GM12801 (cell line): ENCODE measurements around the gene MN1.

Source experiments
- TF ChIP-seq, protein P1 (sequence below): IDR thresholded peaks from one replicate; pipeline ENCODE4 v1.5.1; 2011; ENCODE audit warnings: control low read depth; ENCODE audit not compliant: insufficient read length; ENCODE audit errors: extremely low read depth

MN1 gene

DNA sequence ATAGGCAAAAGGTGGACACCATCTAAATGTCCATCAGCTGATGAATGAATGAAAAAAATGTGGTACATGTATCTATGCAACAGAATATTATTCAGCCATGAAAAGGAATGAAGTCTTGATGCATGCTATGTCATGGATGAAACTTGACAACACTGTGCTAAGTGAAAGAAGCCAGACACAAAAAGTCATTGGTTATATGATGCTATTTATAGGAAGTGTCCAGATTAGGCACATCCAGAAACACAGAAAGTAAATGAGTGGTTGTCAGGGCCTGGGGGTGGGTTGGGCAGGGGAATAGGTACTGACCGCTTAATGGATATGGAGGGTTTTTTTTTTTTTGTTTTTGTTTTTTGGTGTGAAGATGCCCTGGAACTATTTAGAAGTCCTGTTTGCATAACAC is 21.7 kb upstream of the MN1 start:
- TF ChIP-seq, protein P1, sequence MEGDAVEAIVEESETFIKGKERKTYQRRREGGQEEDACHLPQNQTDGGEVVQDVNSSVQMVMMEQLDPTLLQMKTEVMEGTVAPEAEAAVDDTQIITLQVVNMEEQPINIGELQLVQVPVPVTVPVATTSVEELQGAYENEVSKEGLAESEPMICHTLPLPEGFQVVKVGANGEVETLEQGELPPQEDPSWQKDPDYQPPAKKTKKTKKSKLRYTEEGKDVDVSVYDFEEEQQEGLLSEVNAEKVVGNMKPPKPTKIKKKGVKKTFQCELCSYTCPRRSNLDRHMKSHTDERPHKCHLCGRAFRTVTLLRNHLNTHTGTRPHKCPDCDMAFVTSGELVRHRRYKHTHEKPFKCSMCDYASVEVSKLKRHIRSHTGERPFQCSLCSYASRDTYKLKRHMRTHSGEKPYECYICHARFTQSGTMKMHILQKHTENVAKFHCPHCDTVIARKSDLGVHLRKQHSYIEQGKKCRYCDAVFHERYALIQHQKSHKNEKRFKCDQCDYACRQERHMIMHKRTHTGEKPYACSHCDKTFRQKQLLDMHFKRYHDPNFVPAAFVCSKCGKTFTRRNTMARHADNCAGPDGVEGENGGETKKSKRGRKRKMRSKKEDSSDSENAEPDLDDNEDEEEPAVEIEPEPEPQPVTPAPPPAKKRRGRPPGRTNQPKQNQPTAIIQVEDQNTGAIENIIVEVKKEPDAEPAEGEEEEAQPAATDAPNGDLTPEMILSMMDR = no peak

DNA sequence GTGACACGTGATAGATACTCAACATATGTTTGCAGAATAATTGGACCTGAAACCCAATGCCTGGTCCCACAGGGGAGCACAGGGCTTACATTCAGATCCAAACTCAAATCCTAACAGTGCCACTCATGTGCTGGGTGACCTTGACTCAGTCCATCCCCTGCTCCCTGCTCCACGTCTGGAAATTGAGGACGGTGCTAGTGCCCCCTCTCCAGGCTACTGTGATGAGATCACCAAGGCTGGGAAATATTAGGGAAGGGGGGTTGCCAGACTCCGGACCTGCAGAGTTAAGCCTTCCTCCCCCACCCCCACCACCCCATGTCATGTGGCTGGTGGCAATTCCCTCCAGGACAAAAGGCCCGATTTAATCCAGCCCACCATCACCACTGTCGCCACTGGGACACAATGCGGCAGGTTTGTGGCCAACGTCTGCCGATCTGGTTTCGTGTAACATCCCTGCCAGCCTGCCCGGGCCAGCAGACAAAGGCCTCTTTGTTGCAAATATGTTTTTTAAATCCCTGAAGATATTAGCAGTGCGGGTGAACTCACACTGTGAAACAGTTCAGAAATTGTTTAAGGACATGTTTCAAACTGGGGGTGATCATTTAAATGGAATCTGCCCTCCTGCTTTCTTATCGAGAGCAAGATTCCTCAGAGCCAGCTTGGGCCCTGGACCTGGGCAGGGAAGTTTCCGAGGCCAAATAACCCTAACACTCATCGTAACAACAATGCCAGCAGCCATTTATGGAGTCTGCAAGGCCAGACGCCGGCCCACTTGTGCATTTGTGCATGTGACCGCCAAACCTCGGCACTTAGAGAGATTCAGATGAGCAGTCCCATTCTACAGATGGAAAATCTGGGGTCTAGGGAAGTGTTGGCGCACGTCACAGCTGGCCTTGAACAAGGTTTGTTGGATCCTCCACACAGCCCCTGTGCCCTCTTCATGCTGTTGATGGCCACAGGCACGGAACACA is 19.6 kb upstream of the MN1 start:
- TF ChIP-seq, protein P1 = no peak

GRCh38 chr22:27816552-27816951 is 15.0 kb upstream of the MN1 start:
- TF ChIP-seq, protein P1 = no peak

DNA sequence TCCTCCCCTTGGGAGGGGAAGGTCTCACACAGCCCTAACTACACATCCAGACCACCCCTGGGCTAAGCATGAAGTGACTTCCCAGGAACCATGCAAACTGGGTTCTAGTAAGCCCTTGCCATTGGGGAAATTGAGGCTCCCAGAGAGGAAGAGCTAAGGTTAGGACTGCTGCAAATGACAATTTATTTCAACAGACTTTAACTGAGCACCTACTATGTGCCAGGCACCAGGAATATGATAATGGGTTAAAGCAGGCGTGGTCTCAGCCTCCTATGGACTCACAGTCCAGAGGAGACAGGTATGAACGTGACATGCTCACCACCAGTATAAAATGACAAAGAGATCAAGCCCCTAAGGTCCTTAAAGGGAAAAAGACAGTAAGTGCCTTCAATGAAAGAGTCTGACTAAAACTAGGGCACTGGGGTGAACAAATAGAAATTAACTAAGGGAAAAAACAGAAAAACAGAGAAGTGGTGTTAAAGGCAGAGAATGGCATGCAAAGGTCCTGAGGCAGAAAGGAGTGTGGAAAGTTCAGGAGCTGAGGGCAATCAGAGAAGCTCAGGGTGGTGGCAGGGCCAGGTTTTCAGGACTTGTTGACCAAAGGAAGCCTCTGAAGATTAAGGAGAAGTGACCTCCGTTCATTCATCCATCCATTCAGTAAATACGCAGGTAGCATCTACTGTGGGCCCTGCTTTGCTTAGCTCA is 14.4 kb upstream of the MN1 start:
- TF ChIP-seq, protein P1 = no peak

DNA sequence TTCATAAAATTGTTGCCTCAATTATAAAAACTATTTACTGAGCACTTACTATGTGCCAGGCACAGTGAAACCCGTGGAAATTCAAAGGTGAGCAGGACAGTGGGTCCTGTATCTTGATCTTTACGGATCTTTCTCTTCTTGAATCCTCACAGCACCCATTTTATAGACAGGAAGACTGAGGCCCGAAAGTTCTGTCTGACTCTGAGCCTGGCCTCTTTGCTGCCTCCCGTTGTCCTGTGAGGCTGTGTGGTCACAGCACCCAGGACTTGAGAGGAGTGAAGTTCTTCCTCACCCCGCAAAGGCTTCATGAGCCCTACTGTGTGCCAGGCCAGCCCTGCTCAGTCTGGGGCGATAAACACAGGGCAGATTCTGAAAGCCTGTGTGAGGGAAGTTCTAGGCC is 13.4 kb upstream of the MN1 start:
- TF ChIP-seq, protein P1 = no peak

GRCh38 chr22:27811778-27812177 is 10.2 kb upstream of the MN1 start:
- TF ChIP-seq, protein P1 = no peak

DNA sequence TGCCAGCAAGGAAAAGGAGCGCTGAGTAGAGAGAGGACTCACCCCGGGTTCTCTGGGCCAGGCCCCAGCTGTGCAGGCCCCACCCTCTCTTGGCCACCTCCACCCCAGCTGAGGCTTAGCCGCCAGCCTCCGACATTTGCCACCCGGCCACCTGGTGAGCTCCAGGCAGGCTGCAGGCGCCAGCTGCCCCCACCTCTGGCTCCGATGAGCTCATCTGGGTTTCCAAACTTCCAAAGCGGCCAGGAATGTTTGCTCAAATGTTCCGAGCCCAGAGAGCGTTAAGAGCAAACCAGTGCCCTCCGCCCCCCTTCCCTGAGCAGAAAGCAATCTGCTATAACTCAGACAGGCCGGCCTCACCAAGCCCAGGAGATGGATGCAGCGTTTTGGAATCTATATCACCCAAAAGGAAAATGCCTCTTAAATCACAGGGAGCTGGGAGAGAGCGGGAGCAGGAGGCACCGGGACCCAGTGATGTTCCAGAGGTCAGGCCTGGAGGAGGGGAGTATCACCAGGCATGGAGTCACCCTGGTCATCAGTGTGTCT is 9.1 kb upstream of the MN1 start:
- TF ChIP-seq, protein P1 = no peak
